GM23338 (cell line): ENCODE results near the gene ABCD2. TPM values are rescaled to one million over a fixed set of nuclear protein-coding genes. Genes with fewer than 3 reads are reported as not detected.

Experiments used
- ATAC-seq: fragments of 200-7000 bp; cut with Tn5 transposase; 3 replicates; pipeline ENCODE4 v1.9.1; 2020
- DNase-seq: peaks from one replicate; pipeline ENCODE4 v3.0.0-alpha.2; 2015; ENCODE audit warnings: low spot score
- H2AFZ ChIP-seq: fragments of 200-600 bp; sonication (generic); 2 replicates; pipeline ENCODE4 v1.8.0; 2016; ENCODE audit warnings: antibody characterized with exemption, mild to moderate bottlenecking, moderate library complexity
- H3F3A ChIP-seq: fragments of 200-600 bp; sonication (generic); replicated peaks from 2 replicates; pipeline ENCODE4 v1.8.0; 2017; ENCODE audit warnings: antibody characterized with exemption, mixed run types, low read depth
- H3K27ac ChIP-seq: fragments of 200-600 bp; sonication (generic); 2 replicates; pipeline ENCODE4 v1.6.1; 2016; ENCODE audit warnings: low read depth
- H3K27me3 ChIP-seq: fragments of 200-600 bp; sonication (generic); 2 replicates; pipeline ENCODE4 v1.8.0; 2016; ENCODE audit warnings: mild to moderate bottlenecking, mixed run types, moderate library complexity; ENCODE audit not compliant: insufficient read depth
- H3K36me3 ChIP-seq: fragments of 200-600 bp; sonication (generic); 2 replicates; pipeline ENCODE4 v1.8.0; 2016; ENCODE audit warnings: mild to moderate bottlenecking; ENCODE audit not compliant: insufficient read depth
- H3K4me1 ChIP-seq: fragments of 200-600 bp; sonication (generic); 2 replicates; pipeline ENCODE4 v1.8.0; 2016; ENCODE audit warnings: mild to moderate bottlenecking, moderate library complexity; ENCODE audit not compliant: insufficient read depth
- H3K4me2 ChIP-seq: fragments of 200-600 bp; sonication (generic); 2 replicates; pipeline ENCODE4 v1.7.1; 2017; ENCODE audit warnings: mixed run types
- H3K4me3 ChIP-seq: fragments of 200-600 bp; sonication (generic); 2 replicates; pipeline ENCODE4 v1.6.1; 2016; ENCODE audit warnings: mixed run types
- H3K79me2 ChIP-seq: fragments of 200-600 bp; sonication (generic); replicated peaks from 2 replicates; pipeline ENCODE4 v1.8.0; 2017; ENCODE audit warnings: mild to moderate bottlenecking; ENCODE audit not compliant: insufficient read depth
- H3K9me2 ChIP-seq: fragments of 200-600 bp; sonication (generic); 2 replicates; pipeline ENCODE4 v1.8.0; 2017; ENCODE audit not compliant: insufficient read depth
- H4K20me1 ChIP-seq: fragments of 200-600 bp; sonication (generic); replicated peaks from 2 replicates; pipeline ENCODE4 v1.8.0; 2017; ENCODE audit warnings: mild to moderate bottlenecking; ENCODE audit not compliant: insufficient read depth
- H3K27ac Mint-ChIP-seq: 2 replicates; pipeline ENCODE4 v1.8.0; 2020; ENCODE audit warnings: inconsistent platforms, mild to moderate bottlenecking, moderate library complexity, mixed read lengths
- H3K27me3 Mint-ChIP-seq: 3 replicates; pipeline ENCODE4 v1.8.0; 2022; ENCODE audit warnings: low read depth, mild to moderate bottlenecking, moderate library complexity, mixed read lengths, inconsistent platforms; ENCODE audit not compliant: insufficient read depth, poor library complexity
- H3K36me3 Mint-ChIP-seq: 3 replicates; pipeline ENCODE4 v1.8.0; 2021; ENCODE audit warnings: low read depth, mild to moderate bottlenecking, inconsistent platforms, moderate library complexity, mixed read lengths
- H3K4me1 Mint-ChIP-seq: 3 replicates; pipeline ENCODE4 v1.8.0; 2020; ENCODE audit warnings: mild to moderate bottlenecking, inconsistent platforms, mixed read lengths
- H3K4me3 Mint-ChIP-seq: 3 replicates; pipeline ENCODE4 v1.8.0; 2021; ENCODE audit warnings: moderate library complexity, mild to moderate bottlenecking, inconsistent platforms, mixed read lengths
- H3K9me3 Mint-ChIP-seq: 3 replicates; pipeline ENCODE4 v1.8.0; 2020; ENCODE audit warnings: moderate library complexity, mild to moderate bottlenecking, inconsistent platforms, mixed read lengths
- CREB1 ChIP-seq: fragments of 250-450 bp; sonication (Bioruptor Pico); IDR thresholded peaks from 2 replicates; pipeline ENCODE4 v1.5.0; 2020; ENCODE audit warnings: low read depth, mild to moderate bottlenecking, moderate library complexity
- CTCF ChIP-seq, 2 experiments: fragments of 200-600 bp in 1 of 2; sonication (generic) in 1 of 2; conservative IDR thresholded peaks; 2 replicates each; pipeline versions ENCODE4 v1.5.1 to v1.6.1; 2016 to 2017; ENCODE audit warnings: antibody characterized with exemption in 2 of 2, low read depth in 2 of 2, mild to moderate bottlenecking in 2 of 2, moderate library complexity in 1 of 2
- ETS1 ChIP-seq: IDR thresholded peaks from 2 replicates; pipeline ENCODE4 v1.6.1; 2016; ENCODE audit warnings: antibody characterized with exemption
- EZH2 ChIP-seq: fragments of 200-600 bp; sonication (generic); IDR thresholded peaks from one replicate; pipeline ENCODE4 v1.8.0; 2017; ENCODE audit warnings: antibody characterized with exemption, mild to moderate bottlenecking, low read depth; ENCODE audit not compliant: unreplicated experiment
- EZH2phosphoT487 ChIP-seq: fragments of 200-600 bp; sonication (generic); IDR thresholded peaks from one replicate; pipeline ENCODE4 v1.8.1; 2018; ENCODE audit warnings: antibody characterized with exemption; ENCODE audit not compliant: unreplicated experiment
- NANOG ChIP-seq: IDR thresholded peaks from 2 replicates; pipeline ENCODE4 v1.6.1; 2016; ENCODE audit warnings: antibody characterized with exemption, borderline replicate concordance
- POLR2AphosphoS5 ChIP-seq: IDR thresholded peaks from 2 replicates; pipeline ENCODE4 v1.6.1; 2016; ENCODE audit warnings: antibody characterized with exemption, low read depth
- REST ChIP-seq: IDR thresholded peaks from one replicate; pipeline ENCODE4 v1.6.1; 2018; ENCODE audit warnings: antibody characterized with exemption; ENCODE audit not compliant: unreplicated experiment
- STAT1 ChIP-seq: IDR thresholded peaks from one replicate; pipeline ENCODE4 v1.6.1; 2016; ENCODE audit warnings: antibody characterized with exemption; ENCODE audit not compliant: unreplicated experiment
- ZNF114 ChIP-seq: fragments of 250-450 bp; sonication (Bioruptor Pico); IDR thresholded peaks from 2 replicates; pipeline ENCODE4 v1.5.0; 2020; ENCODE audit warnings: mild to moderate bottlenecking, moderate library complexity
- ZNF331 ChIP-seq: fragments of 250-450 bp; sonication (Bioruptor Pico); IDR thresholded peaks from 2 replicates; pipeline ENCODE4 v1.5.0; 2020; ENCODE audit warnings: low read depth, mild to moderate bottlenecking, moderate library complexity
- ZNF462 ChIP-seq: fragments of 250-450 bp; sonication (Bioruptor Pico); IDR thresholded peaks from 2 replicates; pipeline ENCODE4 v1.5.0; 2020; ENCODE audit warnings: mild to moderate bottlenecking, moderate library complexity
- polyA plus RNA-seq: library from polyadenylated mRNA; unstranded; fragments of >200 nt; fragmentation: Nextera tagmentation; extraction: Ambion mirVana; gene quantifications from 2 replicates; pipeline ENCODE4 v1.2.1, GENCODE V29; 2016
- total RNA-seq: library from RNA; depleted of rRNA; stranded (reverse); fragments of >200 nt; shearing (Covaris generic); gene quantifications from 2 replicates; pipeline ENCODE4 v1.2.3, GENCODE V29; 2014

The ABCD2 gene
- total and polyA plus RNA-seq, 2 experiments from 2014 or later: not detected

GRCh38 chr12:39571351-39571750, 48.3 kb downstream of the ABCD2 start (continued):
- TF ChIP-seq ZNF114: no peak

GRCh38 chr12:39553476-39553875, 66.1 kb downstream of the ABCD2 start:
- H3K4me2 ChIP-seq: no peak overlapping the region

More at GRCh38 chr12:39553476-39553875, 66.1 kb downstream of the ABCD2 start:
- Histone ChIP-seq H3K4me1 (no peaks in the 10 kb centered on the region), H3K9me2 (0 out of 2 replicates have a peak, but pooled peaks cover 5% of the 10 kb centered on the region), H3F3A (no peaks in the 10 kb centered on the region), H3K79me2 (no peaks in the 10 kb centered on the region), H4K20me1 (no peaks in the 10 kb centered on the region), H3K4me3 (no peak overlapping the region), H3K36me3 (no peaks in the 10 kb centered on the region), H3K27me3 (no peaks in the 10 kb centered on the region), H2AFZ (no peak overlapping the region), H3K27ac (no peak overlapping the region)
- H3K4me3 Mint-ChIP-seq: no peak overlapping the region
- peaks cover 1% of the 10 kb centered on the region for H3K27me3 Mint-ChIP-seq
- no peak for TF ChIP-seq NANOG
- no peak for TF ChIP-seq EZH2
- TF ChIP-seq POLR2AphosphoS5: no peak
- TF ChIP-seq STAT1: no peak
- TF ChIP-seq ZNF114: no peak
- no peak for TF ChIP-seq ZNF462 (CRISPR knock-in tag)
- no peak for TF ChIP-seq EZH2phosphoT487
- TF ChIP-seq CTCF (conservative IDR thresholded peaks at IDR 0.05; ENCODE audit: low read depth in 2 of 2): no peak
- no peak for TF ChIP-seq REST
- TF ChIP-seq ZNF331 (CRISPR knock-in tag): no peak
- TF ChIP-seq CREB1: no peak
- TF ChIP-seq ETS1: no peak
- H3K9me3 Mint-ChIP-seq: peaks cover 23% of the 10 kb centered on the region
- H3K4me1 Mint-ChIP-seq: no peaks in the 10 kb centered on the region
- no peak overlapping the region for H3K27ac Mint-ChIP-seq
- no peak for ATAC-seq
- DNase-seq: no peak
- peaks cover 18% of the 10 kb centered on the region for H3K36me3 Mint-ChIP-seq
